Keratinocyte (primary cell): ENCODE measurements around the gene BTK. TPM values are rescaled to one million over a fixed set of nuclear protein-coding genes. Genes with fewer than 3 reads are reported as not detected.

ENCODE experiments used
- DNase-seq: peaks from one replicate; pipeline ENCODE4 v3.0.0-alpha.2; 2011; ENCODE audit warnings: low read depth, missing footprints, low spot score
- FAIRE-seq: peaks from 2 replicates; lab custom pipeline; 2011; peaks lifted over from hg19 to GRCh38; lab: Jason Lieb, UNC
- H2AFZ ChIP-seq: 2 replicates; pipeline ENCODE4 v1.6.0; 2012; ENCODE audit warnings: low read length, control low read depth, inconsistent platforms; ENCODE audit not compliant: control insufficient read depth
- H3K27ac ChIP-seq: 2 replicates; pipeline ENCODE4 v1.5.1; 2011; ENCODE audit warnings: low read length; ENCODE audit not compliant: control insufficient read depth, insufficient read depth
- H3K27me3 ChIP-seq: 3 replicates; pipeline ENCODE4 v1.6.0; 2011; ENCODE audit warnings: low read length; ENCODE audit not compliant: control insufficient read depth, insufficient read depth; ENCODE audit errors: extremely low read depth
- H3K36me3 ChIP-seq, 2 experiments: 2 replicates in 1 of 2; 3 replicates in 1 of 2; pipeline ENCODE4 v1.5.1; 2011; ENCODE audit warnings: low read length in 2 of 2, mild to moderate bottlenecking in 1 of 2; ENCODE audit not compliant: control insufficient read depth in 2 of 2, insufficient read depth in 2 of 2; ENCODE audit errors: extremely low read depth in 1 of 2
- H3K4me1 ChIP-seq: 3 replicates; pipeline ENCODE4 v1.5.1; 2011; ENCODE audit warnings: low read length; ENCODE audit not compliant: control insufficient read depth, insufficient read depth; ENCODE audit errors: extremely low read depth
- H3K4me2 ChIP-seq: 3 replicates; pipeline ENCODE4 v1.6.0; 2011; ENCODE audit warnings: low read depth, low read length; ENCODE audit not compliant: control insufficient read depth, insufficient read depth; ENCODE audit errors: extremely low read depth
- H3K4me3 ChIP-seq, 3 experiments: fragments of 200-600 bp in 1 of 3; sonication (generic) in 1 of 3; 2 replicates in 2 of 3; 3 replicates in 1 of 3; pipeline ENCODE4 v1.5.1; 2011 to 2016; ENCODE audit warnings: low read length in 3 of 3, mild to moderate bottlenecking in 3 of 3, control low read depth in 2 of 3, inconsistent platforms in 1 of 3, low read depth in 1 of 3, mixed read lengths in 1 of 3, mixed run types in 1 of 3, moderate library complexity in 1 of 3; ENCODE audit not compliant: control insufficient read depth in 2 of 3, insufficient read depth in 2 of 3; ENCODE audit errors: extremely low read depth in 1 of 3
- H3K79me2 ChIP-seq: 2 replicates; pipeline ENCODE4 v1.6.0; 2012; ENCODE audit warnings: low read length; ENCODE audit not compliant: control insufficient read depth, insufficient read depth
- H3K9ac ChIP-seq: 3 replicates; pipeline ENCODE4 v1.6.0; 2011; ENCODE audit warnings: low read length; ENCODE audit not compliant: control insufficient read depth, insufficient read depth; ENCODE audit errors: extremely low read depth
- H3K9me1 ChIP-seq: 3 replicates; pipeline ENCODE4 v1.6.0; 2011; ENCODE audit warnings: low read length; ENCODE audit not compliant: control insufficient read depth, insufficient read depth; ENCODE audit errors: extremely low read depth
- H3K9me3 ChIP-seq: 2 replicates; pipeline ENCODE4 v1.5.1; 2012; ENCODE audit warnings: low read depth, low read length; ENCODE audit not compliant: control insufficient read depth
- H4K20me1 ChIP-seq: 3 replicates; pipeline ENCODE4 v1.6.0; 2011; ENCODE audit warnings: low read length; ENCODE audit not compliant: control insufficient read depth, insufficient read depth; ENCODE audit errors: extremely low read depth
- EZH2 ChIP-seq: IDR thresholded peaks from one replicate; pipeline ENCODE4 v1.6.1; 2012; ENCODE audit warnings: inconsistent platforms, mild to moderate bottlenecking, low read length, moderate library complexity
- dilution Hi-C: fragments of 300-500 bp; cut with MboI; formaldehyde crosslinking; loops from one replicate; pipeline ENCODE4 v1.7.0; 2020; ENCODE audit warnings: low sequenced_read_pairs; ENCODE audit not compliant: extremely low pct_ligation_motif_present
- polyA plus RNA-seq, 5 experiments: library from polyadenylated mRNA; depleted of rRNA in 3 of 5; stranded (reverse) in 3 of 5; stranded (forward) in 1 of 5; unstranded in 1 of 5; fragments of >200 nt; gene quantifications; 1 replicate in 1 of 5; 2 replicates in 3 of 5; 3 replicates in 1 of 5; pipeline versions ENCODE4 v1.2.1 to v1.2.3, GENCODE V29; 2011 to 2012; ENCODE audit warnings: missing spikeins in 2 of 5, low read depth in 1 of 5, low replicate concordance in 1 of 5
- TF ChIP-seq, protein P1 (sequence below), 3 experiments: IDR thresholded peaks in 1 of 3; conservative IDR thresholded peaks in 1 of 3; optimal IDR thresholded peaks in 1 of 3; 2 replicates in 2 of 3; 3 replicates in 1 of 3; pipeline versions ENCODE3 to v1.5.1; 2011; ENCODE audit warnings: low read length in 3 of 3, mild to moderate bottlenecking in 3 of 3, moderate library complexity in 2 of 3, control low read depth in 1 of 3, inconsistent platforms in 1 of 3; ENCODE audit not compliant: insufficient read depth in 2 of 3; ENCODE audit errors: extremely low read depth in 1 of 3

Gene BTK
- polyA plus RNA-seq, 1 donor (not counting 4 experiments of a cell fraction or from before 2014, with no cell fraction given): 0.05 TPM

DNA sequence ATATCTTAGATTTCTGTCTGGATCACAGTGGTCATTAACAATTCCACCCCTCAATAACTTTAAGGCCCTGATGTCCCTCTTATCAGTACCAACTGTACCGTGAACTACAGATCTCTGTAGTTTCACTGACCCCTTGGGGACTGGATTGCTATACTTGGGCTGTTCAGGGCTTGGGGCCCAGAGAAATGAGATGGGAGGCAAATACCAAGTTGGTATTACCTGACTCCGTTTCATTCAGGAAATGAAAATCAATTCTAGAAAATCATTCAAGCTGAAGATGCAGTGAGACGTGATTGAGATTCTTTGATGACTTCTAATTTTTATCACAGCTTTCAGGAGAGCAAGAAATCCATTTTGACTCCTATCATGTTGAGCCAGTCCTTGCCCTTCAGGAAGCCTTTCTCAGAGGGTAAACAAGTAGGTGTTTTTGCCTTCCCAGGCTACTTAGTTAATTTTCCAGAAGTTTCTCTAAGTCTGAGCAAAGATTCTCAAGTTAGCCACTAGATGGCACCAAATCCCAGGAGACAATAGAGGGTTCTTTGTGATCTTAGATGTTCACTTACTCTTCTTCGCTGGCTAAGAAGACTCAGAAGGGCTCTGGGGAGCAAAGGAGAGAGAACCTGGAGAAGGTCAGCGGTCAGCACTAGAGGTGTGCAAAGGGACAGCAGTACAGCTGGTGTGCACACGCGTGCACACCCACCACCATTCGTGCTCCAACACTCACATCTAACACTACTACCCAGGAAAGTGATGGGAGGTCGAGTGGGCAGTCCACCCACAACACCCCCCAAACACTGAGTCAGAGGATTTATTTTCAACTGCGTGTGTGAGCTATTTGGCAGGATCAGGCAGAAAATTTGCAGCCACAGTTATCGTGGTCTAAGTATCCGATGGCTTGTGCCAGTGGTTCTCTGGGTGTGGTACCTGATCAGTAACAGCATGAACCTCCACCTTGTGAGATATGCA, 29.5 kb upstream of the BTK start:
- Histone ChIP-seq H3K79me2 (peaks cover 18% of the 10 kb centered on the region), H3K9ac (no peak overlapping the region), H2AFZ (no peak overlapping the region), H4K20me1 (no peaks in the 10 kb centered on the region), H3K4me3 (no peak overlapping the region), H3K27me3 (no peaks in the 10 kb centered on the region), H3K4me1 (peaks cover under 1% of the 10 kb centered on the region), H3K9me3 (no peaks in the 10 kb centered on the region), H3K9me1 (no peaks in the 10 kb centered on the region), H3K27ac (no peak overlapping the region), H3K4me2 (no peak overlapping the region), H3K36me3 (peaks cover 0 to 2% of the 10 kb centered on the region in 2 experiments)
- dilution Hi-C loops: no loop called here
- peak; percentile 64 for FAIRE-seq
- TF ChIP-seq, protein P1, sequence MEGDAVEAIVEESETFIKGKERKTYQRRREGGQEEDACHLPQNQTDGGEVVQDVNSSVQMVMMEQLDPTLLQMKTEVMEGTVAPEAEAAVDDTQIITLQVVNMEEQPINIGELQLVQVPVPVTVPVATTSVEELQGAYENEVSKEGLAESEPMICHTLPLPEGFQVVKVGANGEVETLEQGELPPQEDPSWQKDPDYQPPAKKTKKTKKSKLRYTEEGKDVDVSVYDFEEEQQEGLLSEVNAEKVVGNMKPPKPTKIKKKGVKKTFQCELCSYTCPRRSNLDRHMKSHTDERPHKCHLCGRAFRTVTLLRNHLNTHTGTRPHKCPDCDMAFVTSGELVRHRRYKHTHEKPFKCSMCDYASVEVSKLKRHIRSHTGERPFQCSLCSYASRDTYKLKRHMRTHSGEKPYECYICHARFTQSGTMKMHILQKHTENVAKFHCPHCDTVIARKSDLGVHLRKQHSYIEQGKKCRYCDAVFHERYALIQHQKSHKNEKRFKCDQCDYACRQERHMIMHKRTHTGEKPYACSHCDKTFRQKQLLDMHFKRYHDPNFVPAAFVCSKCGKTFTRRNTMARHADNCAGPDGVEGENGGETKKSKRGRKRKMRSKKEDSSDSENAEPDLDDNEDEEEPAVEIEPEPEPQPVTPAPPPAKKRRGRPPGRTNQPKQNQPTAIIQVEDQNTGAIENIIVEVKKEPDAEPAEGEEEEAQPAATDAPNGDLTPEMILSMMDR (optimal IDR thresholded peaks at IDR 0.05 in 1 of 3, IDR thresholded peaks at IDR 0.05 in 1 of 3, conservative IDR thresholded peaks at IDR 0.05 in 1 of 3; ENCODE audit: extremely low read depth in 1 of 3, insufficient read depth in 2 of 3, low read length in 3 of 3): peak in 2 of 3 experiments; percentile 70 to 72
- no peak for TF ChIP-seq EZH2
- DNase-seq: no peak

GRCh38 chrX:101411984-101412383, 26.0 kb upstream of the BTK start:
- dilution Hi-C loops: no loop called here
- no peak overlapping the region for H3K4me2 ChIP-seq
- H3K79me2 ChIP-seq: peaks cover 42% of the 10 kb centered on the region
- peaks cover 0 to 2% of the 10 kb centered on the region in 2 experiments for H3K36me3 ChIP-seq
- no peak overlapping the region for H3K27ac ChIP-seq
- no peak overlapping the region for H3K4me3 ChIP-seq
- peaks cover 6% of the 10 kb centered on the region for H3K4me1 ChIP-seq
- TF ChIP-seq, protein P1 (optimal IDR thresholded peaks at IDR 0.05 in 1 of 3, IDR thresholded peaks at IDR 0.05 in 1 of 3, conservative IDR thresholded peaks at IDR 0.05 in 1 of 3; ENCODE audit: extremely low read depth in 1 of 3, insufficient read depth in 2 of 3, low read length in 3 of 3): no peak
- no peak overlapping the region for H3K9ac ChIP-seq
- DNase-seq (no peak), FAIRE-seq (peak; percentile 13)
- H3K27me3 ChIP-seq: no peaks in the 10 kb centered on the region
- H4K20me1 ChIP-seq: no peaks in the 10 kb centered on the region
- H2AFZ ChIP-seq: no peak overlapping the region
- H3K9me3 ChIP-seq: no peaks in the 10 kb centered on the region
- no peaks in the 10 kb centered on the region for H3K9me1 ChIP-seq
